ENCODE measurements around the gene ZNF552.

DNA sequence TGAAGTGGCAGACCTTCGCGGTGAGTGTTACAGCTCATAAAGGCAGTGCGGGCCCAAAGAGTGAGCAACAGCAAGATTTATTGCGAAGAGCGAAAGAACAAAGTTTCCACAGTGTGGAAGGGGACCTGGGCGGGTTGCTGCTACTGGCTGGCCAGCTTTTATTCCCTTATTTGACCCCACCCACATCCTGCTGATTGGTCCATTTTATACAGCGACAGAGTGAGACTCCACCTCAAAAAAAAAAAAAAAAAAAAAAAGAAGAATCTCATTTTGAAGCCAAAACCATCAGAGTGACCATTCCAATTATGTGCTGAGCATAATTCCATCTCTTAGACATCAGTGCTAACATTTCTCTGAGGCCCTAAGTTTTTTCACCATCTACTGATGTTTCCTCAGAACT lies 1.9 kb upstream of the ZNF552 start:
- TF ChIP-seq POLR2A (IDR thresholded peaks at IDR 0.05; ENCODE audit: low read depth, low read length) = no peak
- TF ChIP-seq TAF1 (IDR thresholded peaks at IDR 0.05; ENCODE audit: borderline replicate concordance, low read depth, low read length) = no peak
- no peak for TF ChIP-seq POLR2AphosphoS5 (IDR thresholded peaks at IDR 0.05; ENCODE audit: low read depth, low read length)
